Inflammatory macrophage (primary cell): ENCODE measurements around the gene SLC2A13.
"Not testable (repeated sequence)": the region's sequence is repeated elsewhere in the genome, so short reads cannot be mapped to it uniquely, and the experiment has no call there.

ENCODE experiments used
- DNase-seq, 2 donors: peaks; one replicate each; pipeline ENCODE4 v3.0.0-alpha.2; 2020 to 2022

SLC2A13 gene

GRCh38 chr12:40034156-40034555, 71.7 kb downstream of the SLC2A13 start:
- no peak for DNase-seq

- no peak for DNase-seq
Measured at GRCh38 chr12:40033242-40033630, 72.6 kb downstream of the SLC2A13 start.

GRCh38 chr12:40032433-40033241, 73.2 kb downstream of the SLC2A13 start:
- no peak for DNase-seq

- DNase-seq: no peak
Measured at GRCh38 chr12:40031965-40032364, 73.9 kb downstream of the SLC2A13 start.

- DNase-seq: not testable (repeated sequence)
Measured at GRCh38 chr12:40030970-40031369, 74.9 kb downstream of the SLC2A13 start.

- no peak for DNase-seq
Measured at GRCh38 chr12:40028296-40028695, 77.6 kb downstream of the SLC2A13 start.

- DNase-seq: no peak
Measured at GRCh38 chr12:40022850-40023249, 83.0 kb downstream of the SLC2A13 start.

GRCh38 chr12:40020261-40020691, 85.6 kb downstream of the SLC2A13 start:
- no peak for DNase-seq

- no peak for DNase-seq
Measured at GRCh38 chr12:40017488-40017887, 88.4 kb downstream of the SLC2A13 start.

- DNase-seq: no peak
Measured at GRCh38 chr12:40016980-40017379, 88.9 kb downstream of the SLC2A13 start.

GRCh38 chr12:40015881-40016280, 90.0 kb downstream of the SLC2A13 start:
- no peak for DNase-seq

- DNase-seq: no peak
Measured at GRCh38 chr12:40015345-40015744, 90.5 kb downstream of the SLC2A13 start.

GRCh38 chr12:40013847-40014246, 92.0 kb downstream of the SLC2A13 start:
- no peak for DNase-seq

- no peak for DNase-seq
Measured at GRCh38 chr12:40013292-40013691, 92.6 kb downstream of the SLC2A13 start.

- DNase-seq: no peak
Measured at GRCh38 chr12:40012711-40013110, 93.2 kb downstream of the SLC2A13 start.

GRCh38 chr12:40011775-40012129, 94.1 kb downstream of the SLC2A13 start:
- no peak for DNase-seq

GRCh38 chr12:40010899-40011774, 94.7 kb downstream of the SLC2A13 start:
- peak; percentile 67 to 80 for DNase-seq

GRCh38 chr12:40002178-40003169, 103.4 kb downstream of the SLC2A13 start:
- no peak for DNase-seq

- no peak for DNase-seq
Measured at GRCh38 chr12:40001406-40001805, 104.5 kb downstream of the SLC2A13 start.

- DNase-seq: no peak
Measured at GRCh38 chr12:40000884-40001283, 105.0 kb downstream of the SLC2A13 start.

- no peak for DNase-seq
Measured at GRCh38 chr12:39993268-39993667, 112.6 kb downstream of the SLC2A13 start.
